HFF-Myc (cell line): Measurements from ENCODE around the gene MCF2L2.
"Not testable (repeated sequence)": the region's sequence is repeated elsewhere in the genome, so short reads cannot be mapped to it uniquely, and the experiment has no call there.

Experiments
- DNase-seq: peaks from one replicate; pipeline ENCODE4 v3.0.0-alpha.2; 2011; ENCODE audit warnings: low read depth; ENCODE audit errors: extremely low read depth
- H3K4me3 ChIP-seq: replicated peaks from 2 replicates; pipeline ENCODE4 v1.5.1; 2011; ENCODE audit warnings: low read depth, mild to moderate bottlenecking, control low read depth, low read length
- CTCF ChIP-seq: IDR thresholded peaks from 2 replicates; pipeline ENCODE4 v1.5.1; 2012; ENCODE audit warnings: mild to moderate bottlenecking, low read depth, low read length, control low read depth; ENCODE audit errors: missing control alignments

Gene MCF2L2

DNA sequence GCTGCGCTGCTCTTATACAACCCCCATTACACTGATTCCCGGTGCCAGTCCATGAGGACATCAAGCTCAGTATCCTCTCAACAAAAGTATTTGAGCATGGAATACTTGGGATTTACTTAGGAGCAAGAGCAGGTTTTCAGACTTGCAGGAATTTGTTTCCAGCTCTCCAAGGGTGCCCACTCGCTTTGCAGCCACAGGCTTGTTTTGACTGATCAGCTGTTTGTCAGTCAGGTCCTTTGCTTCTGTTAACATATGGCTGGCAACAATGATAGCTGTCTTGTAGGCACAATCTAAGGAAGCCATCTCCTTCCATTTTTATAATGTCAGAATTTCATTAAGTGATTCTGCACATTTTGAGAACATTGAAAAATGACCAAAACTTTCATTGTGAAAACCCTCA is 38.2 kb upstream of the MCF2L2 start:
- TF ChIP-seq CTCF = no peak
- no peak for DNase-seq
- H3K4me3 ChIP-seq = no peak overlapping the region

DNA sequence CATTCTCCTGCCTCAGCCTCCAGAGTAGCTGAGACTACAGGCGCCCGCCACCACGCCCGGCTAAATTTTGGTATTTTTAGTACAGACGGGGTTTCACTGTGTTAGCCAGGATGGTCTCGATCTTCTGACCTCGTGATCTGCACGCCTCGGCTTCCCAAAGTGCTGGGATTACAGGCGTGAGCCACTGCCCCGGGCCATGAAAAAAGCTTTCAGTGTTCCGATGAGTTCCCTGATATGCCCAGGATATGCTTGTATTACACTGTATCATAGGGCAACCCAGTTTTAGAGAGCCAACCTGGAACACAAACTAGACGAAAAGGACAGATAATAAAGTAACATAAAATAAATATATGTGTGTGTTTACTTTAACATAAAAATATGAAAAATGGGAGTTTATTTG is 37.3 kb upstream of the MCF2L2 start:
- H3K4me3 ChIP-seq, DNase-seq: not testable (repeated sequence)

- DNase-seq = no peak
- H3K4me3 ChIP-seq = no peak overlapping the region
- no peak for TF ChIP-seq CTCF
Measured at GRCh38 chr3:183464480-183464879, 36.1 kb upstream of the MCF2L2 start.

DNA sequence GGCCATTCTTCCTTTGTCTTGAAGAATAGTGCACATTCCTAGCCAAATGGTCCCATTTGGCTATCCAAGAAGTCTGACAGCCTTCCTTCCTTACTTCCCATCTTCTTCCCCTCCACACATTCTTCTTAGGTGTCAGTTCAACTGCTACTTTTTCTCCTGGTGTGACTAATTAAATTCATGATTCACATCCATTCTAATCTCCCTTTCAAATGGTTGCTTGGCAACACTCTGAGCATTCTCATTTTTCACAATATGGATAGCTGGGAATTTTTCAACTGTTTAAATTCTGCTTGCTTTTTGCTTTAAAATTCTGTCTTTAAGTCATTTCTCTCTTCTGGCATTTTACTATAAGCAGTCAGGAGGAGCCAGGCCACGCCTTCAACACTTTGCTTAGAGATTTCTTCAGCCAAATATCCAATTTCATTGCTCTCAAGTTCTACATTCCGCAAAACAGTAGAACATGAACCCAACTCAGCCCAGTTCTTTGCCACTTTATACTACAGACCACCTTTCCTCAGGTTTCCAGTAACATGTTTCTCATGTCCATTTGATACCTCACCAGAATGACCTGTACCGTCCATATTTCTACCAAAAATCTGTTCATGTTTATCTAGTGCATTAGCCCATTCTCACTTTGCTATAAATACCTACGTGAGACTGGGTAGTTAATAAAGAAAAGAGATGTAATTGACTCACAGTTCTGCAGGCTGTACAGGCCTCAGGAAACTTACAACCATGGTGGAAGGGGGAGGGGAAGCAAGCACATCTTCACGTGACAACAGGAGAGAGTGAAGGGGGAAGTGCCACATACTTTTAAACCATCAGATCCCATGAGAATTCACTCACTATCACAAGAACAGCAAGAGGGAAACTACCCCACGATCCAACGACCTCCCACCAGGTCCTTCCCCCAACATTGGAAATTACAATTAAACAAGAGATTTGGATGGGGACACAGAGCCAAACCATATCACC is 31.9 kb upstream of the MCF2L2 start:
- DNase-seq = no peak
- no peak for TF ChIP-seq CTCF
- no peak overlapping the region for H3K4me3 ChIP-seq

DNA sequence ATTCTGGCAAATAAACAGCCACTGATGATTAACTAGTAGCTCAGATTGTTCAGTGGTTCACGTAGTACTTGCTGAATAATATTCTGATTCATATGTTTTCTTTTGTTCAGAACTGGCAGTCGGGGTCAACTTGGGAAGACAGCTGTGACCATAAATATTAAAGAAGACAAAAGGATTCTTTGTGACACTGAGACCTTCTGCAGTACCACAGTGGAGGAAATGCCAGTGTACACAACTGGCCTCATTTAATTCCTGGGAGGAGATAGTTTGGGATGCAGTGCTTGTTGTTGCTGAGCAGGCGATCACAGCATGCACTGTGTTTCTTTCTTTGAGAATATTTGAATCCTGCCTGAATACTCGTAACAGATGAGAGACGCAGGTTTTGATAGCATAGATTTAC is 26.7 kb upstream of the MCF2L2 start:
- H3K4me3 ChIP-seq = no peak overlapping the region
- no peak for DNase-seq
- TF ChIP-seq CTCF = no peak

DNA sequence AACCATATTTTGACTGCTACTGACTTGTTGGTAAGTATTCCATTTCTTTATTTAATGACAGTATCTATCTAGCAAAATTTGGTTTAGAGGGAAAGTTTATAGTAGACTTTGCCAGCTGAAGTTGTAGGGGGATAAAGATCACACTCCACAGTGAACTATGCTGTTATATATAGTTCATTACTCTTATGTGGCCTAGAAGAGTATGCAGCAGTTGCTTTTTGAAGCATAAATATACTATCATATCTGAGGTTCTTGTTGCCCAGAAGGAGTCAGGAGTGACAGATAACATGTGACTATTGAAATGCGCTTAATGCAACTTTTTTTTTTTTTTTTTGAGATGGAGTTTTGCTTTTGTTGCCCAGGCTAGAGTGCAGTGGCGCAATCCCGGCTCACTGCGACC is 25.6 kb upstream of the MCF2L2 start:
- DNase-seq = no peak
- no peak overlapping the region for H3K4me3 ChIP-seq
- TF ChIP-seq CTCF = no peak

DNA sequence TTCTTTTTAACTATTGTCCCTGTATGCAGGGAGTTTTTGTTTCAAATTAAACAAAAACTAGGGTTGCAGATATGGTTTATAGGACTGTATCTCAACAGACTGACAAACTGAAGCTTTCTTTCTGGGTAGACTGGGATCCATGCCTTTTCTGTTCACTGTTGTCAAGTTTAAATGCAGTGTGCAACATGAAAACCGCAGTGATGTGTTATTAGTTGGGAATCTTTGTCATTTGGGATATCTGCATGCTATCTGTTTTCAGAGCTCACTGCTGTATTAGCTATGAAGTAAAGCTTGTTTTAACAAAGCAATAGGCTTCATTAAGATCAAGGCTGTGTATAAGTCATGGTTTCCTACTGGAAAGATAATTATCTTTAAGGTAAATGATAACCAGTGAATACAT is 21.4 kb upstream of the MCF2L2 start:
- no peak overlapping the region for H3K4me3 ChIP-seq
- TF ChIP-seq CTCF = no peak
- DNase-seq = no peak
